Right lobe of liver (tissue), 4 donors: ENCODE data around the gene CLIC1.

Experiments used
- POLR2A ChIP-seq: fragments of 450-650 bp; IDR thresholded peaks from one replicate; pipeline ENCODE4 v1.6.1; 2017; ENCODE audit warnings: antibody characterized with exemption, mild to moderate bottlenecking
- TF ChIP-seq, protein P1 (sequence below), 4 donors: fragments of 200-600 bp in 3 of 4; fragments of 450-650 bp in 1 of 4; IDR thresholded peaks; one replicate each; pipeline versions ENCODE4 v1.5.1 to v1.8.0; 2016 to 2022; ENCODE audit warnings: antibody characterized with exemption in 4 of 4, mild to moderate bottlenecking in 2 of 4
- donor health status: DM: no; HTN: no; CAD: no.
- donor health status: DM: no; HTN: no; CAD: no.
- donor health status: DM: no; HTN: yes; CAD: no.

DNA sequence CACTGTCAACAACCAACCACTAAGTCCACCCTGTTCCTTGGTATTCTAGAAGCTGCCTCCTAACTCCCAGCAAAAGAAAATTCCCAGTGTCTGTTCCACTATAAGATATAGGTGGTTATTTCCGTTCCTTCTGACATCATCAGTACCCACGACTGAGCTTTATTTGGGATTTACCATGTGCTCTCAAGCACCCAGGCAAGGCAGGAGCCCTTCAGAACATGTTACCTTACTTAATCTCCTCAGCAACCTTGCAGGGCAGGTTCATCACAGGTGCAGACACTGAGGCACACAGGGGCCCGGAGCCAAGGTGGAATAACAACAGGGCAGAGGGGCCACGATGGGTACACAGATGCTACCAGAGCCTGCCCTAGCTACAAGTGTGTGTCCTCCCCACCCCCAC is 44.0 kb downstream of the CLIC1 start:
- no peak for TF ChIP-seq POLR2A
- TF ChIP-seq, protein P1, sequence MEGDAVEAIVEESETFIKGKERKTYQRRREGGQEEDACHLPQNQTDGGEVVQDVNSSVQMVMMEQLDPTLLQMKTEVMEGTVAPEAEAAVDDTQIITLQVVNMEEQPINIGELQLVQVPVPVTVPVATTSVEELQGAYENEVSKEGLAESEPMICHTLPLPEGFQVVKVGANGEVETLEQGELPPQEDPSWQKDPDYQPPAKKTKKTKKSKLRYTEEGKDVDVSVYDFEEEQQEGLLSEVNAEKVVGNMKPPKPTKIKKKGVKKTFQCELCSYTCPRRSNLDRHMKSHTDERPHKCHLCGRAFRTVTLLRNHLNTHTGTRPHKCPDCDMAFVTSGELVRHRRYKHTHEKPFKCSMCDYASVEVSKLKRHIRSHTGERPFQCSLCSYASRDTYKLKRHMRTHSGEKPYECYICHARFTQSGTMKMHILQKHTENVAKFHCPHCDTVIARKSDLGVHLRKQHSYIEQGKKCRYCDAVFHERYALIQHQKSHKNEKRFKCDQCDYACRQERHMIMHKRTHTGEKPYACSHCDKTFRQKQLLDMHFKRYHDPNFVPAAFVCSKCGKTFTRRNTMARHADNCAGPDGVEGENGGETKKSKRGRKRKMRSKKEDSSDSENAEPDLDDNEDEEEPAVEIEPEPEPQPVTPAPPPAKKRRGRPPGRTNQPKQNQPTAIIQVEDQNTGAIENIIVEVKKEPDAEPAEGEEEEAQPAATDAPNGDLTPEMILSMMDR (IDR thresholded peaks at IDR 0.05), result no peak
